HG03064 (cell line): ENCODE data around the gene XYLT2.
A peak's percentile ranks its signal among the peaks of the same experiment; 100 is the strongest.
"Not testable (repeated sequence)": the region's sequence is repeated elsewhere in the genome, so short reads cannot be mapped to it uniquely, and the experiment has no call there.

Experiments
- ATAC-seq: cut with Tn5 transposase; IDR thresholded peaks from one replicate; pipeline ENCODE4 v1.9.1; 2021; ENCODE audit warnings: low read depth; ENCODE audit not compliant: unreplicated experiment

The XYLT2 gene

DNA sequence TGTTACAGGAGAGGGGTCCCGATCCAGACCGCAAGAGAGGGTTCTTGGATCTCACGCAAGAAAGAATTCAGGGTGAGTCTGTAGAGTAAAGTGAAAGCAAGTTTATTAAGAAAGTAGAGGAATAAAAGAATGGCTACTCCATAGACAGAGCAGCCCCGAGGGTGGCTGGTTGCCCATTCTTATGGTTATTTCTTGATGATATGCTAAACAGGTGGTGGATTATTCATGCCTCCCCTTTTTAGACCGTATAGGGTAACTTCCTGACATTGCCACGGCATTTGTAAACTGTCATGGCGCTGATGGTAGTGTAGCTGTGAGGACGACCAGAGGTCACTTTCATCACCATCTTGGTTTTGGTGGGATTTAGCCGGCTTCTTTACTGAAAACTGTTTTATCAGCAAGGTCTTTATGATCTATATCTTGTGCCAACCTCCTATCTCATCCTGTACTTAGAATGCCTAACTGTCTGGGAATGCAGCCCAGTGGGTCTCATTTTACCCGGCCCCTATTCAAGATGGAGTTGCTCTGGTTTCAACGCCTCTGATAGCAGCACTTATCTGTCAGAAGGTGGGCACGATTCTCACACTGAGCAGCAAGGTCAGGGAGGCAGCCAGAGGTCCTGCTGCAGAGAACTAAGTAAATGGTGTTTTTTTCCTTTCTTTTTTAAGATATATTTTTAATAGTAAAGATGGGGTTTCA lies 26.5 kb upstream of the XYLT2 start:
- no peak for ATAC-seq

DNA sequence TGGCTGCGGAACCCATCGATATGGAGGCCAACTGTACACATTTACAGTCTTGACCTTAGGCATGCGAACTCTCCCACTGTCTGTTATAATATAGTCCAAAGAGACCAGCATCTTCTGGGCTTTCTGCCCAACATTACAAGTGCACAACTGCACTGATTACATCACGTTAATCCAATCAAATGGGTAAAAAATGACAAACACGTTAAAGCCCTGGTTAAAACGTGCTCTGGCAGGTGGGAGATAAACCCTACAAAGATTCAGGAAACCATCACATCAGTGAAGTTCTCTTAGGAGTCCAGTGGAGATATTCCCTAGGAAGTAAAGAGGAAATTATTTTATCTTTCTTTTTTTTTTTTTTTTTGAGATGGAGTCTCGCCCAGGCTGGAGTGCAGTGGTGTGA lies 23.7 kb upstream of the XYLT2 start:
- no peak for ATAC-seq

- no peak for ATAC-seq
Observed at GRCh38 chr17:50323060-50323459, 22.9 kb upstream of the XYLT2 start.

GRCh38 chr17:50325906-50326305 lies 20.0 kb upstream of the XYLT2 start:
- ATAC-seq = no peak

DNA sequence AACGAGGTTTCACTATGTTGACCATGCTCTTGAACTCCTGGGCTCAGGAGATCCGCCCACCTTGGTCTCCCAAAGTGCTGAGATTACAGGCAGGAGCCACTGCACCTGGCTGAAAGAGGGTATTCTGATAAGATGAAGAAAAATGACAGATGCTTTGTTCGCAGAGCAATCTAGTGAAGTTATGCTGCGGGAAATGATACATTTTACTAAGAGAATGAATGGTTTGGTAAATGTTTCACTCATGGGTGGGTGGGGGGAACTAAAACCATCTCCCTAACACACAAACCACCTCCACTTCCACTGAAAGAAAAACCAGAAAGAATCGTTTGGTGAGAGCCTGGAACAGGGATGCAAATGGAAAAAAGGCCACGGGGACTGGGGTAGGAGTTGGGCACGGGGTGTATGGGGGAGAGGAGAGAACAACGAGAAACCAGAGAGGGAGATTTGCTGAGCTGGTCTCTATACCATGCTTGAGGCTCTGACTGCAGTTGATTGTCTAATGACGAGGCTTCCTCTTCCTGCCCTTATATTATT lies 19.0 kb upstream of the XYLT2 start:
- ATAC-seq = no peak

DNA sequence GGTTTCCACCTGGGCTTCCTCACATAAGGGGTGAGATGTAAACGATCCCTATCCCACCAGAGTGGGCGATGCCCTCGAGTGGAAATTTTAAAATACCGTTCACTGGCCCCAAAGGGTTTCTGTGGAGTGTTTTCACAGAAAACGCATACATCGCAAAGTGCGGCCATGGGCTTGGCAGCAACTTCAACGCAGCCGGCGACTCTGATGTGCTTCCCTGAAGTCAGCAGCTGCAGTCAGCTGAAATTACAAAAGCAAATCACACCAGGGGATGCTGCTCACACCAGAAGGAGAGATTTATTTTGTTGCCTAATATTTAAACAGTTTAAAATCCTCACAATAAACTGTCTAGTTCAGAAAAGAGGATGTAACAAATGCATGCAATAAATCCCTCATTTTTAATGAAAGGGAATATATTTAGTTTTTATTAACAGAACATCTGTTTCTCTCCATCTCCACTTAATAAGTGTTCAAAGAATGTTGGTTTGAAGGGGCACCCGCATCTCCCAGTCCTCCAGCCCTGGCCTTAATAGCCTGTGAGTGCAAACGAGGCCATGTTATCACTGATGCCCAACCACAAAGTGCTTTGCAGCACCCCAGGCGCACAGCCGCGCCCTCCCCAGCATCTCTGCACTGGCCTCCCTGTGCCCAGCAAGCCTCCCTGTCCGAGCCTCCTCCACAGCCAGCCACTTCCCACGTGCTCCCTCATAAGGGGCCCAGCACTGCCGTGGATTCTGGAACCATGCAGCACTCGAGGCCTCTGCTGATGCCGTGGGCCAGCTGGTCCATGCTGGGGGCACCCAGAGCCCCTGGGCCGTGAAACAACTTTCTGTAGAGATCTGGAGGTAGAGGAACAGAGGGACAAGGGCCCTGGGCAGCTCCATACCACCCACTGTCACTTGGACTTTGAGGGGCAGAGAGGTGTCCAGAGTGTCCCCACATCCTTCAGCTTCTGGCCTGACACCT lies 17.3 kb upstream of the XYLT2 start:
- no peak for ATAC-seq

DNA sequence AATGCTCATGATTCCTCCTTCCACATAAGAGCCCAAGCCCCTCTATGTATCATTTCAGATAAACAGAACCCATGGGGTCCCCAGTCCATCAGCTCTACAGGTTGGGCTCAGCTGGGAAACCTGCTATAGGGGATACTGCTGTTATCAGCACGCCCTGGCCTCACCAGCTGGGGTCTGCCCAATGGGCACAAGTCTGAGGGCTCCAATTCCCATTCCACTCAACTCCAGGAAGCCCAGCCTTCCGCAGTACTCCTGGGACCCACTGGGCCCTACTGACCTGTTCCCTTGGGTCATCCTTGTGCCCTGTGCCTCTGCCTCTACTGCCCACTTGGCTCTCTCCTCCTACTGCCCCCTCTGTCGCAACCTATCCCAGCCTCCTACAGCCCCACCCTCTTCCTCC lies 16.2 kb upstream of the XYLT2 start:
- ATAC-seq = no peak

DNA sequence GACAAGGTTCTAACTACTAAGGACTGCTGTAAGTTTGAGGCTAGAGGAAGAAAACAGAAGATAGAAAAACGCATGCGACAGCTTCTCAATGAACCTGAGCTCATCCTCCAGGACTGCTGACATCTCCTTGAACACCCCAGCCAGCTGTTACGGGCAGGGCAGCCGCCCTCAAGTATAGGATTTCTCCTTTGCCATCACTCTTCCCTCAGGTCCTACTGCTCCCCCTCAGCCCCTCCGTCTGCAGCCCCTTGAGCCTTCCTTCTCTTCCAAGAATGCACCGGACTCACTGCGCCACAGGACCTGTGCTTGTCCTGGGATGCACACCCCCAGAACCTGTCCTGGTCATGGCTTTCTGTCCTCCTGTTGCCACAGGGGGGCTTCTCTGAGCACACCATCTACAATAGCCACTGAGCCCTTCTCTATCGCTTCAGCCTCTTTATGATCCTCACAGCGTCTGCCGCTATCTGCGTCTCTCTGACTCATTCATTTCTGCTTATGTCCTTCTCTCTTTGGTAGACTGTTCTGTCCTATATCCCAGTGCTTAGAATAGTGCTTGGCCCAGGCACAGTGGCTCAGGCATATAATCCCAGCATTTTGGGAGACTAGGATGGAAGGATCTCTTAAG lies 15.7 kb upstream of the XYLT2 start:
- ATAC-seq = no peak

- no peak for ATAC-seq
Observed at GRCh38 chr17:50331085-50331791, 14.7 kb upstream of the XYLT2 start.

DNA sequence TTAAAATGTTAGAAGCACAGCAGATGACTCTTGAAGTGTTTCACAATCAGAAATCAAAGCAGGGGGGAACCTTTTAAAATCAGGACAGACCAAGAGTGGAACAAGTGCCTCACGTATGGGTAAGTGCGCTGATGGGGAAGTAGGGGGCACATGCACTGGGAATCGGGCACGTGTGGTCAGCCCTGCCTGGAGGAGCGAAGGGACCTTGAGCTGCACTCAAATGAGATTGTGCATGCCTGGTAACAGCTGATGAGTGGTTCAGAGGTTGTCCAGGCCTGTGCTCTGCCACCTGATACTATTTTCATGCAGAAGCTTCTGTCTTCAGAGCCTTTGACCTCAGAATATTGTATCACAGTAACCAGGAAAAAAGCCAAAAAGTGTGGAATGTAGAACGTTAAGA lies 13.7 kb upstream of the XYLT2 start:
- ATAC-seq = no peak

GRCh38 chr17:50333291-50334057 lies 12.5 kb upstream of the XYLT2 start:
- ATAC-seq = not testable (repeated sequence)

GRCh38 chr17:50337956-50338355 lies 8.0 kb upstream of the XYLT2 start:
- no peak for ATAC-seq

- ATAC-seq = no peak
Observed at GRCh38 chr17:50338645-50339044, 7.3 kb upstream of the XYLT2 start.

DNA sequence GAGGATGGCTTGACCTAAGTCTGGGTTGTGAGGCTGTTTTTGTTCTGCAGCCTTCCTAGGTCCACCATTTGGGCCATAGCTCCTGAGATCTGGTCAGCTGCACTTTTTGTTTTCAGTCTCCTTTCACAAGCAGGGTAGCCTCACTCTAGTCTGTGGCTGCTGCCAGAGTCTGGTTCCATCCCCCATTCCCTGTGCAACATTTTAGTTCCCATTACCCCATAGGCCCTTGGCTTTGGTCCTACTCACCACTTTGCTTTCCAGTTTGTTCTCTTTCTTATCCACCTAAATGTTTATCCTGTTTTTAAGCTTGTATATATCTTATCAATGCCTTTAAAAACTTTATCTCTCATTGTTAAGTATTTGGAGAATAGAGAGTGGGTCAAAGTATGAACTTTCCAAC lies 6.5 kb upstream of the XYLT2 start:
- no peak for ATAC-seq

DNA sequence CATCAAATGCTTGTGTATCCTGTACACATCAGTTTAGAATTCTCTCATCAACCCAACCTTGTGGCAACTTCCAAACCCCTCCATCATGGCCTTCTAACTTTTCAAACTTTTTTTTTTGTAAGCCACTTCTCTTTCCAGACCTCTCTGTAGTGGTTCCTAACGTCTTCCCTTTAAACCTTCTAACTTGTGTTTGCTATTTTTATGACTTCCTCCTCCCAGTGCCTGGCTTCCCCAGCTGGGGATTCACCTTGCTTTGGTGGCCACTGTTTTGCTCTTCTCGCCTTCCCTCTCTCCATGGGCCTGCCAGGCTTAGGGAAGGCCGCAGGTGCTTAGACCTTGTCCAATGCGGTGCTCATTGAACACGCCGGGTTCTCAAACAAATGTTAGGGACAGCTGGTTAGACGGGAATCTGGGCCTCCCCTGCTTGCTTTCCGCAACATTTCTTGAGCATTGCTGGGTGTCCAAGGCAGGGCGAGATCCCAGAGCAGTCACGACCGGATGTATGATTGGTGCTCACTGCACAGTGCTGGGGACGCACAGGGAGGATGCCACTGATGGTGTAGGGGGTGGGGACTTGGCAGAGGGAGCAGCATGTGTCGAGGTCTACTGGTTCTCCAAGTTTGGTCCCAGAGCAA lies 1.1 kb upstream of the XYLT2 start:
- no peak for ATAC-seq

GRCh38 chr17:50346313-50347116 lies 589 bp downstream of the XYLT2 start:
- ATAC-seq = peak; percentile 52

DNA sequence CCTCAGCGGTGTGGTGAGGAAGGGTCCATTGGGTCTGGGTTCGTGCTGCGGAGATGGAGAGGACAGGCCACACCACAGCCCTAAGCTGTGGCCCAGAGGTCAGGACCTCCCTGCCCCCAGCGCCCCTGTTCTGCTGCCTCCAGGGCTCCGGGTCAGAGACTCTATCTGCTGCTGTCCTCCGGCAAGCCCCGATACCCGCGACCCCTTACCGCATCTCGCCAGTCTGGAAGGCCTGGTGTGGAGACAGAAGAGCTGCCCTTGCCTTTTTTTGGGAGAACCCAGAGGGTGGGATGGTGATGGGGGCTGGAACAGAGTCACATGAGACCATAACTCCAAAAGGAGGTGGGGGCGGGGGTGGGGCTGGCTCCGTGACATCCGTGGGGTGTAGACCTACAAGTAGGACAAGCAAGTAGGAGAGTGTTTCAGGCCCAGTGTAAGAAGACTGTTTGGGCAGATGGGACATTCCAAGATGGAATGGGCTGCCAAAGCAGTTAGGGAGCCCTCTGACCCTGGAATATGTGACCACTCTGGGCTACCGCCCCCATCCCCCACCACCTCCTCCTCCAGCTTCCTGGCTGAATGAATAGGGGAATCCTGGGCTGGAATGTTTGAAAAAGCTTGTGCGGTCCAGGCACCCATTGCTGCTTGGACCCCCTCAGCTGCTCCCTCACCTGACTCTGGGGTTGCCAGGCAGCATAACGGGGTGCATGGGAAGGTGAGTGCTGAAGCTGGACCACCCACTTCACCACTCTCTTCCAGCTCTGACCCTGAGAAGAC lies 1.4 kb downstream of the XYLT2 start:
- no peak for ATAC-seq

- no peak for ATAC-seq
Observed at GRCh38 chr17:50347894-50348291, 2.0 kb downstream of the XYLT2 start.
